CMK (cell line): ENCODE measurements around the gene DAZAP1.
A peak's percentile ranks its signal among the peaks of the same experiment; 100 is the strongest.
"Not testable (repeated sequence)": the region's sequence is repeated elsewhere in the genome, so short reads cannot be mapped to it uniquely, and the experiment has no call there.

Source experiments
- DNase-seq: peaks from one replicate; pipeline ENCODE4 v3.0.0-alpha.2; 2010; ENCODE audit warnings: low read depth

Gene DAZAP1

DNA sequence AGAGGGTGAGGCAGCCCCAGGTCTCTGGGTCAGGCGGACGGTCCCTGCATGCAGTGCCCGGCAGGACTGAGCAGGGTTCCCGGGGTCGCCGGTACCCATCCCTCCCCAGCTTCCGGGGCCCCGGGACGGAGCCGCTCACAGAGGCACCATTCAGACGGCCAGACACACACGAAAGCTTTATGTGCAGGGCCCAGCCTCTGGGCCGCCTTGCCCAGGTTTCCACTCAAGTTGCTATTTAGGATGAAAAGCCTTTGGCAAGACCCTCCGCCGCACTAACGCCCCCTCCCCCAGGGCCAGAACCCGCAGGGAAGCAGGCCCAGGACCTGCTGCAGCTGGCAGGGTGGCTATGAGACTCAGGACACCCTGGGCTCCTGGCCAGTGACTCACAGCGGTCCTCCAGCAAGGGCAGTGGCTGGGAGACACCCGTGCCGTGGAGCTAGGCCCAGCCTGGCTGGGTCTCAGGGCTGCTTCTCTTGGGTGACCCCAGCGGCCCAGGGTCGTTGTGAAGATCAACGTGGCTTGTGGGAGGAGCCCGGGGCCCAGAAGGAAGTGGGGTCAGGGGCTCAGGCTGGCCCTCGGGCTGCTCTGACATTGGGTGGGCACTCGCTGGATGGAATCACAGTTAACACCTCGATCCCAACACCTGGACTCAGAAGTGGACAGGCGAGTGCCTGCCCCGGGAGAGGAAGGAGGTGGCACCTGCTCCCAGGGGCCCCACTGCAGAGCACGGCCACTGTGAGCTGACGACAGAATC lies 66.8 kb downstream of the DAZAP1 start:
- DNase-seq: no peak

- no peak for DNase-seq
Observed at GRCh38 chr19:1474765-1475351, 67.5 kb downstream of the DAZAP1 start.

DNA sequence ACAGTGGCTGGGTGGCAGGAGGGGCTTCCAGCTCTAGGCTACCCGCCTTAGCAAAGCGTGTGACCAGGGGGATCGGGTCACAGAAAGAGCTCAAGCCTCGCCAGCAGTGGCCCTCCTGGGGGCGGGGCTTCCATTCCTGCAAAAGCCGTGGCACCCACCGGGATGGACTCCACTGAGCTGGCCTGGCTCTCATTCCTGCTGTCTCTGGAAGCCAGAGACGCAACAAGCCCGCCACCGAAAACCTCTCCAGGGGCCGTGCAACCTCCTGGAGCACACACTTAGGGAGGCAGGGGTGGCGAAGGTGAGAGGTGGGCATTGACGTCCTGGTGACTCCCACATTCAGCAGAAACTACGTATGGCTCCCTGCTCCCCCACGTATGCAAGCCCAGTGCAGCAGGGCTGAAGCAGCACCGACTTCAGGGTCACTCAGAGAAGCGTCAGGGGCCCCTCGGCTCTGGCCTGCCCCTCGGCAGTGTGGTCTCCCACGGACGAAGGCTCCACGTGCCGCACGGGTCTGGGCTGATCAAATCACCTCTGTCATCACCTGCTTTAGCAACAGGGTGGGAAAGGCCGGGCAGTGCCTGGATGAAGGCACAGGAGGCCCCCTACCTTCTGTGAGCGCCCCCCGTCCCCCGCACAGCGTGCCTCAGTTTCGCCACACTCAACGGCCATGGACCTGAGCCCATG lies 68.5 kb downstream of the DAZAP1 start:
- DNase-seq: no peak

GRCh38 chr19:1477056-1477455 lies 69.7 kb downstream of the DAZAP1 start:
- DNase-seq: not testable (repeated sequence)

- DNase-seq: peak; percentile 82
Observed at GRCh38 chr19:1478934-1479707, 71.7 kb downstream of the DAZAP1 start, which contains the start of gene C19orf25. C19orf25 (minus strand) TSS chr19:1479215; CDS start chr19:1478903, 312 bp downstream.

- no peak for DNase-seq
Observed at GRCh38 chr19:1481224-1481892, 74.0 kb downstream of the DAZAP1 start.

DNA sequence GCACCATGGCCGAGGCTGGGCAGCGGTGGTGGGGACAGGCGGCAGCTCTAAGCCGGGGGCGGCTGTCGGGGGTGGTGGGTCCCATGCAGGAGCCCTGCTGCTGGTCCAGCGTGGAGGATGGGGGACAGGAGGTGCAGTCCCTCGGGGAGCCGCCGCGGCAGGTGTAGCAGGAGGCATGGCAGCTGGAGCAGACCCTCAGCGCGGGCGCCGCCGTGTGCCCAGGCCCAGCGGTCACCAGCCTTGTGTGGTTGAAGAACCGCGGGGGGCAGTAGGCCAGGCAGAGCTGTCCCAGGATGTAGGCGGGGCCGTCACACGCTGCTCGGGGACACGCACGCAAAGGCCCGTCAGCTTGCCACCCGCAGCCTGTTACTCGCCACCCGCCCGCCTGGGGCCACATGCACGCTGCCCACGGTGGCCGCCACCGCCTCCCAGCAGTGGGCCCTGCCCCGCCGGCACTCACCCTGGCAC lies 74.5 kb downstream of the DAZAP1 start:
- no peak for DNase-seq

GRCh38 chr19:1482361-1483130 lies 75.2 kb downstream of the DAZAP1 start:
- no peak for DNase-seq

- DNase-seq: no peak
Observed at GRCh38 chr19:1483131-1483978, 76.0 kb downstream of the DAZAP1 start.

- no peak for DNase-seq
Observed at GRCh38 chr19:1483979-1484428, 76.6 kb downstream of the DAZAP1 start.
